HL-60 (cell line): ENCODE data around the gene ARHGAP26.

ENCODE experiments used
- POLR2AphosphoS5 ChIP-seq: IDR thresholded peaks from 2 replicates; pipeline ENCODE4 v1.6.1; 2012; ENCODE audit warnings: low read depth
- TF ChIP-seq, protein P1 (sequence below): IDR thresholded peaks from one replicate; pipeline ENCODE4 v1.5.1; 2011; ENCODE audit warnings: low read length, control low read depth, inconsistent platforms; ENCODE audit not compliant: insufficient read depth
- TF ChIP-seq, protein P2 (sequence below): IDR thresholded peaks from 2 replicates; pipeline ENCODE4 v1.6.1; 2012; ENCODE audit warnings: low read depth; ENCODE audit not compliant: insufficient replicate concordance

DNA sequence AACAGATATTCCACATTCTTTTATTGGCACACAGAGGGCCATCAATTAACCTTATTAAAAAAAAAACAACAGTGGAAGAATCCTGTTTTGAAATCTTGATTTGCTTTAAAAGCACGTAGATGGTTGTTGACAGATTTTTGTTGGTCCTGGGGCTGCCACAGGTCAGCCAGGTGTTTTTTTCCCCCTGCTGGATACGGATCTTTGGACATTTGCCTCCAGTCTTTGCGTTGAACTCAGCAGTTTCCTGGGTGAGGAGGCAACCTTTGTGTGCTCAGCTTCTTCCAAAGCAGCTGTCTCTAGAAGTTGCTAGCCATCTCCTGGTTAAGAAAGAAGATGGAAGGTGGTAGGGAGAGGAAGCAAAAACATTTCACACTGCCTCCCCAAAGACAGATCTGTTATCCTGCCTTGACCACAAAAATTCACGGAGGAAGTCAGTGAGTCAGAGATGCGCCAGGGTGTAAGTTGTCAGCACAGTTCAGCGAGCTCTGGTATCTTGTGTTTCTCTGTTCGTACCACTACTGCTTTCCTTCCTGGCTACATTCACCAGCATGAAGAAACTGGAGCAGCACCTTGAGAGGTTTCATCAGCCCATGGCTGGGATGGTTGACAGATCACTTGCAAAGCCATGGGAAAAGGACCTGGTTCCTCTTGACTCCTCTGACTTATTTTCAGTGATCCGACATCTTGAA lies 207.3 kb downstream of the ARHGAP26 start:
- TF ChIP-seq, protein P1, sequence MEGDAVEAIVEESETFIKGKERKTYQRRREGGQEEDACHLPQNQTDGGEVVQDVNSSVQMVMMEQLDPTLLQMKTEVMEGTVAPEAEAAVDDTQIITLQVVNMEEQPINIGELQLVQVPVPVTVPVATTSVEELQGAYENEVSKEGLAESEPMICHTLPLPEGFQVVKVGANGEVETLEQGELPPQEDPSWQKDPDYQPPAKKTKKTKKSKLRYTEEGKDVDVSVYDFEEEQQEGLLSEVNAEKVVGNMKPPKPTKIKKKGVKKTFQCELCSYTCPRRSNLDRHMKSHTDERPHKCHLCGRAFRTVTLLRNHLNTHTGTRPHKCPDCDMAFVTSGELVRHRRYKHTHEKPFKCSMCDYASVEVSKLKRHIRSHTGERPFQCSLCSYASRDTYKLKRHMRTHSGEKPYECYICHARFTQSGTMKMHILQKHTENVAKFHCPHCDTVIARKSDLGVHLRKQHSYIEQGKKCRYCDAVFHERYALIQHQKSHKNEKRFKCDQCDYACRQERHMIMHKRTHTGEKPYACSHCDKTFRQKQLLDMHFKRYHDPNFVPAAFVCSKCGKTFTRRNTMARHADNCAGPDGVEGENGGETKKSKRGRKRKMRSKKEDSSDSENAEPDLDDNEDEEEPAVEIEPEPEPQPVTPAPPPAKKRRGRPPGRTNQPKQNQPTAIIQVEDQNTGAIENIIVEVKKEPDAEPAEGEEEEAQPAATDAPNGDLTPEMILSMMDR = no peak
- TF ChIP-seq POLR2AphosphoS5 = peak; percentile 54; the same call in 1 of the 2 replicates
- TF ChIP-seq, protein P2, sequence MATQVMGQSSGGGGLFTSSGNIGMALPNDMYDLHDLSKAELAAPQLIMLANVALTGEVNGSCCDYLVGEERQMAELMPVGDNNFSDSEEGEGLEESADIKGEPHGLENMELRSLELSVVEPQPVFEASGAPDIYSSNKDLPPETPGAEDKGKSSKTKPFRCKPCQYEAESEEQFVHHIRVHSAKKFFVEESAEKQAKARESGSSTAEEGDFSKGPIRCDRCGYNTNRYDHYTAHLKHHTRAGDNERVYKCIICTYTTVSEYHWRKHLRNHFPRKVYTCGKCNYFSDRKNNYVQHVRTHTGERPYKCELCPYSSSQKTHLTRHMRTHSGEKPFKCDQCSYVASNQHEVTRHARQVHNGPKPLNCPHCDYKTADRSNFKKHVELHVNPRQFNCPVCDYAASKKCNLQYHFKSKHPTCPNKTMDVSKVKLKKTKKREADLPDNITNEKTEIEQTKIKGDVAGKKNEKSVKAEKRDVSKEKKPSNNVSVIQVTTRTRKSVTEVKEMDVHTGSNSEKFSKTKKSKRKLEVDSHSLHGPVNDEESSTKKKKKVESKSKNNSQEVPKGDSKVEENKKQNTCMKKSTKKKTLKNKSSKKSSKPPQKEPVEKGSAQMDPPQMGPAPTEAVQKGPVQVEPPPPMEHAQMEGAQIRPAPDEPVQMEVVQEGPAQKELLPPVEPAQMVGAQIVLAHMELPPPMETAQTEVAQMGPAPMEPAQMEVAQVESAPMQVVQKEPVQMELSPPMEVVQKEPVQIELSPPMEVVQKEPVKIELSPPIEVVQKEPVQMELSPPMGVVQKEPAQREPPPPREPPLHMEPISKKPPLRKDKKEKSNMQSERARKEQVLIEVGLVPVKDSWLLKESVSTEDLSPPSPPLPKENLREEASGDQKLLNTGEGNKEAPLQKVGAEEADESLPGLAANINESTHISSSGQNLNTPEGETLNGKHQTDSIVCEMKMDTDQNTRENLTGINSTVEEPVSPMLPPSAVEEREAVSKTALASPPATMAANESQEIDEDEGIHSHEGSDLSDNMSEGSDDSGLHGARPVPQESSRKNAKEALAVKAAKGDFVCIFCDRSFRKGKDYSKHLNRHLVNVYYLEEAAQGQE = no peak
